ENCODE data around the gene LAP3. TPM values are rescaled to one million over a fixed set of nuclear protein-coding genes. Genes with fewer than 3 reads are reported as not detected.

The LAP3 gene
- total RNA-seq, 1 donor from 2014 or later = 77.7 TPM

- intact Hi-C loops (cut with DNase I) = no loop called here
- DNase-seq (ENCODE audit: low spot score) = no peak
- peak; percentile 81 for ATAC-seq
Observed at GRCh38 chr4:17613761-17614415, 36.9 kb downstream of the LAP3 start.

- ATAC-seq (peak; percentile 99), DNase-seq (ENCODE audit: low spot score) (peak; percentile 98)
- intact Hi-C loops (cut with DNase I) = no loop called here
Observed at GRCh38 chr4:17614416-17615299, 37.7 kb downstream of the LAP3 start, which contains the start of gene MED28. MED28 (plus strand) TSS chr4:17614641; CDS start chr4:17614655, 14 bp downstream.

GRCh38 chr4:17616283-17616682, 39.3 kb downstream of the LAP3 start:
- intact Hi-C loops (cut with DNase I) = no loop called here
- ATAC-seq = no peak
- no peak for DNase-seq (ENCODE audit: low spot score)

- intact Hi-C loops (cut with DNase I) = no loop called here
- ATAC-seq (no peak), DNase-seq (ENCODE audit: low spot score) (no peak)
Observed at GRCh38 chr4:17618926-17619325, 41.9 kb downstream of the LAP3 start.

- no peak for DNase-seq (ENCODE audit: low spot score)
- intact Hi-C loops (cut with DNase I) = no loop called here
- no peak for ATAC-seq
Observed at GRCh38 chr4:17619416-17620105, 42.6 kb downstream of the LAP3 start.

- intact Hi-C loops (cut with DNase I) = no loop called here
- ATAC-seq = no peak
- no peak for DNase-seq (ENCODE audit: low spot score)
Observed at GRCh38 chr4:17623451-17624001, 46.5 kb downstream of the LAP3 start.

GRCh38 chr4:17624821-17625220, 47.8 kb downstream of the LAP3 start:
- intact Hi-C loops (cut with DNase I) = no loop called here
- ATAC-seq = no peak
- no peak for DNase-seq (ENCODE audit: low spot score)

GRCh38 chr4:17630228-17630627, 53.2 kb downstream of the LAP3 start:
- no peak for DNase-seq (ENCODE audit: low spot score)
- ATAC-seq = no peak
- intact Hi-C loops (cut with DNase I) = loop anchor here (10.0 kb wide), 1 partner anchor 85 kb away; no protein-coding TSS in a partner anchor

- intact Hi-C loops (cut with DNase I) = loop anchor here (10.0 kb wide), 1 partner anchor 89 kb away; no protein-coding TSS in a partner anchor
- ATAC-seq = no peak
- DNase-seq (ENCODE audit: low spot score) = no peak
Observed at GRCh38 chr4:17633600-17633999, 56.6 kb downstream of the LAP3 start.

GRCh38 chr4:17635056-17635455, 58.1 kb downstream of the LAP3 start:
- ATAC-seq (no peak), DNase-seq (ENCODE audit: low spot score) (no peak)
- intact Hi-C loops (cut with DNase I) = loop anchor here (10.0 kb wide), 1 partner anchor 90 kb away; no protein-coding TSS in a partner anchor

GRCh38 chr4:17636341-17636695, 59.3 kb downstream of the LAP3 start:
- intact Hi-C loops (cut with DNase I) = loop anchor here (10.0 kb wide), 1 partner anchor 92 kb away; no protein-coding TSS in a partner anchor
- no peak for DNase-seq (ENCODE audit: low spot score)
- ATAC-seq = peak; percentile 38

- ATAC-seq (peak; percentile 83), DNase-seq (ENCODE audit: low spot score) (peak; percentile 89)
- intact Hi-C loops (cut with DNase I) = loop anchor here (10.0 kb wide), 1 partner anchor 92 kb away; no protein-coding TSS in a partner anchor
Observed at GRCh38 chr4:17636696-17637622, 60.0 kb downstream of the LAP3 start.

- intact Hi-C loops (cut with DNase I) = loop anchor here (10.0 kb wide), 1 partner anchor 94 kb away; no protein-coding TSS in a partner anchor
- DNase-seq (ENCODE audit: low spot score) (no peak), ATAC-seq (no peak)
Observed at GRCh38 chr4:17639136-17639535, 62.1 kb downstream of the LAP3 start.

GRCh38 chr4:17642398-17642783, 65.4 kb downstream of the LAP3 start:
- intact Hi-C loops (cut with DNase I) = no loop called here
- ATAC-seq = no peak
- no peak for DNase-seq (ENCODE audit: low spot score)

- intact Hi-C loops (cut with DNase I) = no loop called here
- ATAC-seq = no peak
- no peak for DNase-seq (ENCODE audit: low spot score)
Observed at GRCh38 chr4:17646693-17647092, 69.7 kb downstream of the LAP3 start.

- ATAC-seq (no peak), DNase-seq (ENCODE audit: low spot score) (no peak)
- intact Hi-C loops (cut with DNase I) = no loop called here
Observed at GRCh38 chr4:17647176-17647806, 70.3 kb downstream of the LAP3 start.

GRCh38 chr4:17647927-17648326, 70.9 kb downstream of the LAP3 start:
- intact Hi-C loops (cut with DNase I) = no loop called here
- DNase-seq (ENCODE audit: low spot score) (no peak), ATAC-seq (no peak)

GRCh38 chr4:17650406-17650805, 73.4 kb downstream of the LAP3 start:
- intact Hi-C loops (cut with DNase I) = no loop called here
- DNase-seq (ENCODE audit: low spot score) (no peak), ATAC-seq (no peak)
